NCI-H2029 (cell line): ENCODE measurements around the gene EPHB1.

Experiments used
- DNase-seq: peaks from one replicate; lab custom pipeline; 2025; lab: John Stamatoyannopoulos, UW

The EPHB1 gene

GRCh38 chr3:134883697-134884385 lies 88.8 kb downstream of the EPHB1 start:
- no peak for DNase-seq

GRCh38 chr3:134885877-134886621 lies 91.0 kb downstream of the EPHB1 start:
- DNase-seq = no peak

GRCh38 chr3:134886991-134887390 lies 91.9 kb downstream of the EPHB1 start:
- no peak for DNase-seq

GRCh38 chr3:134887536-134887935 lies 92.5 kb downstream of the EPHB1 start:
- no peak for DNase-seq

- DNase-seq = no peak
Measured at GRCh38 chr3:134892326-134892725, 97.3 kb downstream of the EPHB1 start.

GRCh38 chr3:134892761-134893160 lies 97.7 kb downstream of the EPHB1 start:
- DNase-seq = no peak

GRCh38 chr3:134894533-134894932 lies 99.5 kb downstream of the EPHB1 start:
- DNase-seq = no peak

GRCh38 chr3:134895181-134895580 lies 100.1 kb downstream of the EPHB1 start:
- DNase-seq = no peak

- no peak for DNase-seq
Measured at GRCh38 chr3:134896141-134896540, 101.1 kb downstream of the EPHB1 start.

GRCh38 chr3:134896696-134897095 lies 101.6 kb downstream of the EPHB1 start:
- DNase-seq = no peak

- no peak for DNase-seq
Measured at GRCh38 chr3:134897391-134898141, 102.5 kb downstream of the EPHB1 start.

GRCh38 chr3:134898181-134898754 lies 103.2 kb downstream of the EPHB1 start:
- DNase-seq = no peak

- DNase-seq = no peak
Measured at GRCh38 chr3:134899786-134900185, 104.7 kb downstream of the EPHB1 start.

GRCh38 chr3:134900482-134900881 lies 105.4 kb downstream of the EPHB1 start:
- DNase-seq = no peak

- no peak for DNase-seq
Measured at GRCh38 chr3:134901461-134901860, 106.4 kb downstream of the EPHB1 start.

GRCh38 chr3:134903837-134904236 lies 108.8 kb downstream of the EPHB1 start:
- no peak for DNase-seq

- DNase-seq = no peak
Measured at GRCh38 chr3:134904241-134904771, 109.2 kb downstream of the EPHB1 start.

- DNase-seq = no peak
Measured at GRCh38 chr3:134904776-134905646, 110.0 kb downstream of the EPHB1 start.

- DNase-seq = no peak
Measured at GRCh38 chr3:134905647-134905935, 110.5 kb downstream of the EPHB1 start.

GRCh38 chr3:134908271-134908670 lies 113.2 kb downstream of the EPHB1 start:
- no peak for DNase-seq

GRCh38 chr3:134910026-134910425 lies 115.0 kb downstream of the EPHB1 start:
- no peak for DNase-seq
